ENCODE measurements around the gene TCHHL1.

Gene TCHHL1

GRCh38 chr1:152089014-152089674 is at the start of gene TCHHL1:
TCHHL1 (minus strand) TSS chr1:152089064; CDS start chr1:152088143, 921 bp downstream.
- TF ChIP-seq CTCF (conservative IDR thresholded peaks at IDR 0.05; ENCODE audit: low read length): no peak
- no peak within 1 kb of the TSS for H3K4me3 ChIP-seq (ENCODE audit: low read length)
- DNase-seq (ENCODE audit: low read depth): no peak

GRCh38 chr1:152137215-152137614 is 48.4 kb upstream of the TCHHL1 start:
- no peak for TF ChIP-seq CTCF (conservative IDR thresholded peaks at IDR 0.05; ENCODE audit: low read length)
- DNase-seq (ENCODE audit: low read depth): no peak
- no peak overlapping the region for H3K4me3 ChIP-seq (ENCODE audit: low read length)

- DNase-seq (ENCODE audit: low read depth): no peak
- no peak overlapping the region for H3K4me3 ChIP-seq (ENCODE audit: low read length)
- no peak for TF ChIP-seq CTCF (conservative IDR thresholded peaks at IDR 0.05; ENCODE audit: low read length)
These were observed 41.3 kb upstream of the TCHHL1 start for GRCh38 chr1:152130186-152130585.

- no peak for DNase-seq (ENCODE audit: low read depth)
- TF ChIP-seq CTCF (conservative IDR thresholded peaks at IDR 0.05; ENCODE audit: low read length): no peak
- no peak overlapping the region for H3K4me3 ChIP-seq (ENCODE audit: low read length)
These were observed 38.8 kb upstream of the TCHHL1 start for GRCh38 chr1:152127673-152128072.

GRCh38 chr1:152125834-152126443 is 37.1 kb upstream of the TCHHL1 start:
- H3K4me3 ChIP-seq (ENCODE audit: low read length): no peak overlapping the region
- no peak for DNase-seq (ENCODE audit: low read depth)
- TF ChIP-seq CTCF (conservative IDR thresholded peaks at IDR 0.05; ENCODE audit: low read length): no peak

- no peak for DNase-seq (ENCODE audit: low read depth)
- no peak overlapping the region for H3K4me3 ChIP-seq (ENCODE audit: low read length)
- no peak for TF ChIP-seq CTCF (conservative IDR thresholded peaks at IDR 0.05; ENCODE audit: low read length)
These were observed 30.1 kb upstream of the TCHHL1 start for GRCh38 chr1:152118915-152119314.

GRCh38 chr1:152115344-152115743 is 26.5 kb upstream of the TCHHL1 start, which contains the start of gene TCHH:
TCHH (minus strand) TSS chr1:152115444; CDS start chr1:152114080, 1,364 bp downstream.
- no peak within 1 kb of the TSS for H3K4me3 ChIP-seq (ENCODE audit: low read length)
- no peak for DNase-seq (ENCODE audit: low read depth)
- TF ChIP-seq CTCF (conservative IDR thresholded peaks at IDR 0.05; ENCODE audit: low read length): no peak

Data from AG10803 (cell line).